GM12878 (cell line): ENCODE results near the gene ARFGAP3. TPM values are rescaled to one million over a fixed set of nuclear protein-coding genes. Genes with fewer than 3 reads are reported as not detected.
A peak's percentile ranks its signal among the peaks of the same experiment; 100 is the strongest.

Experiments
- ATAC-seq: fragments of 200-7000 bp; cut with Tn5 transposase; 3 replicates; pipeline ENCODE4 v1.9.1; 2020; ENCODE audit warnings: mild to moderate bottlenecking, moderate library complexity
- BruUV-seq: library from RNA; stranded (reverse); fragments of 400-500 nt; replicated peaks from 2 replicates; lab custom pipeline; 2021; lab: Mats Ljungman, UMichigan
- CTCF ChIA-PET: fragments of 300-600 bp; sonication (Branson Sonifier 250); formaldehyde crosslinking; extraction: SDS; loops from one replicate; lab custom pipeline; 2021; ENCODE audit warnings: inconsistent platforms; lab: Yijun Ruan, JAX
- POLR2A ChIA-PET: fragments of 350-600 bp; formaldehyde crosslinking; extraction: SDS; loops from one replicate; lab custom pipeline; 2021; ENCODE audit warnings: inconsistent platforms; lab: Charles Lee
- RAD21 ChIA-PET: fragments of 300-600 bp; sonication (Branson Sonifier 250); formaldehyde crosslinking; loops from one replicate; lab custom pipeline; 2023; ENCODE audit warnings: antibody characterized with exemption; ENCODE audit not compliant: unreplicated experiment; lab: Charles Lee
- SMC1A ChIA-PET: fragments of 300-600 bp; sonication (Branson Sonifier 250); formaldehyde crosslinking; loops from one replicate; lab custom pipeline; 2023; ENCODE audit not compliant: unreplicated experiment, uncharacterized antibody; lab: Charles Lee
- DNase-seq: peaks from one replicate; pipeline ENCODE4 v3.0.0-alpha.2; 2011; ENCODE audit warnings: low read depth, low spot score
- FAIRE-seq: peaks from 3 replicates; lab custom pipeline; 2011; peaks lifted over from hg19 to GRCh38; lab: Jason Lieb, UNC
- H2AFZ ChIP-seq: 2 replicates; pipeline ENCODE4 v1.6.0; 2011; ENCODE audit warnings: low read depth, low read length, control low read depth; ENCODE audit not compliant: control insufficient read depth
- H3K27ac ChIP-seq: 2 replicates; pipeline ENCODE4 v1.5.1; 2011; ENCODE audit warnings: control low read depth; ENCODE audit not compliant: control insufficient read depth, insufficient read depth
- H3K27me3 ChIP-seq, 2 experiments: replicated peaks in 1 of 2; 2 replicates each; pipeline versions ENCODE4 v1.6.0 to v1.6.1; 2011; ENCODE audit warnings: low read length in 1 of 2; ENCODE audit not compliant: control insufficient read depth in 2 of 2, insufficient read depth in 2 of 2
- H3K36me3 ChIP-seq, 2 experiments: 2 replicates each; pipeline ENCODE4 v1.5.1; 2011; ENCODE audit warnings: low read length in 1 of 2; ENCODE audit not compliant: control insufficient read depth in 2 of 2, insufficient read depth in 2 of 2
- H3K4me1 ChIP-seq: 2 replicates; pipeline ENCODE4 v1.6.1; 2011; ENCODE audit warnings: mild to moderate bottlenecking, low read length, moderate library complexity, mixed read lengths; ENCODE audit not compliant: control insufficient read depth, insufficient read depth
- H3K4me2 ChIP-seq: 2 replicates; pipeline ENCODE4 v1.6.0; 2011; ENCODE audit warnings: control low read depth; ENCODE audit not compliant: control insufficient read depth, insufficient read depth
- H3K4me3 ChIP-seq: fragments of 200-600 bp; sonication (generic); 2 replicates; pipeline ENCODE4 v1.5.1; 2016
- H3K79me2 ChIP-seq: 2 replicates; pipeline ENCODE4 v1.6.0; 2011; ENCODE audit warnings: low read length; ENCODE audit not compliant: control insufficient read depth, insufficient read depth
- H3K9ac ChIP-seq: 2 replicates; pipeline ENCODE4 v1.8.0; 2011; ENCODE audit warnings: low read length, control low read depth, mixed read lengths; ENCODE audit not compliant: control insufficient read depth, insufficient read depth
- H3K9me3 ChIP-seq: replicated peaks from 3 replicates; pipeline ENCODE4 v1.5.1; 2011; ENCODE audit warnings: mild to moderate bottlenecking, low read length; ENCODE audit not compliant: control insufficient read depth, insufficient read depth
- H4K20me1 ChIP-seq: 2 replicates; pipeline ENCODE4 v1.6.0; 2011; ENCODE audit not compliant: control insufficient read depth, insufficient read depth
- NFYA ChIP-seq: IDR thresholded peaks from 2 replicates; pipeline ENCODE4 v1.6.1; 2011; ENCODE audit warnings: low read depth, mild to moderate bottlenecking, low read length, improper control_type of control experiment, borderline replicate concordance
- POLR2AphosphoS2 ChIP-seq: IDR thresholded peaks from 2 replicates; pipeline ENCODE4 v1.6.1; 2011; ENCODE audit warnings: low read depth, mild to moderate bottlenecking, low read length, improper control_type of control experiment, moderate library complexity
- POLR2AphosphoS5 ChIP-seq: IDR thresholded peaks from 2 replicates; pipeline ENCODE4 v1.6.1; 2011; ENCODE audit warnings: mild to moderate bottlenecking, low read length, inconsistent platforms
- SIX5 ChIP-seq: IDR thresholded peaks from 2 replicates; pipeline ENCODE4 v1.6.1; 2011; ENCODE audit warnings: mild to moderate bottlenecking, low read depth, low read length, moderate library complexity; ENCODE audit not compliant: severe bottlenecking
- SMARCA5 ChIP-seq: fragments of 450-650 bp; IDR thresholded peaks from 2 replicates; pipeline ENCODE4 v1.6.1; 2017; ENCODE audit warnings: mild to moderate bottlenecking
- WRNIP1 ChIP-seq: IDR thresholded peaks from 2 replicates; pipeline ENCODE4 v1.6.1; 2011; ENCODE audit warnings: low read depth, low read length, improper control_type of control experiment, borderline replicate concordance
- ZNF207 ChIP-seq: fragments of 450-650 bp; IDR thresholded peaks from 2 replicates; pipeline ENCODE4 v1.6.1; 2014; ENCODE audit warnings: antibody characterized with exemption, mild to moderate bottlenecking, borderline replicate concordance
- WGBS: methylation state at CpG from one replicate; pipeline ENCODE4 v1.1.6; 2016; ENCODE audit warnings: low lambda C conversion rate; ENCODE audit not compliant: insufficient replicate concordance, insufficient coverage; ENCODE audit errors: missing lambda C conversion rate; 5-methylcytosine and 5-hydroxymethylcytosine counted together
- in situ Hi-C: fragments of 300-500 bp; cut with MboI; formaldehyde crosslinking; loops from 9 replicates; pipeline ENCODE4 v1.14.3; 2018; ENCODE audit warnings: mixed read lengths
- intact Hi-C: fragments of 100-400 bp; cut with micrococcal nuclease; formaldehyde crosslinking; loops from one replicate; pipeline ENCODE4 v1.14.2; 2022; ENCODE audit not compliant: unreplicated experiment
- polyA plus RNA-seq, 11 experiments: library from polyadenylated mRNA; depleted of rRNA in 4 of 11; unstranded in 6 of 11; stranded (reverse) in 5 of 11; fragments of >200 nt; fragmentation: Nextera tagmentation in 4 of 11; fragmentation: Illumina TruSeq in 1 of 11; extraction: Ambion mirVana in 4 of 11; extraction: Trizol in 1 of 11; gene quantifications; 1 replicate in 1 of 11; 2 replicates in 10 of 11; pipeline versions ENCODE4 v1.2.1 to v1.2.3, GENCODE V29; 2011 to 2016; ENCODE audit warnings: inconsistent platforms in 2 of 11, missing spikeins in 2 of 11, low read depth in 1 of 11
- small RNA-seq: library from RNA; depleted of rRNA; stranded (forward); fragments of <200 nt; gene quantifications from one replicate; pipeline ENCODE3, GENCODE V24; 2014
- total RNA-seq, 4 experiments: library from RNA; depleted of rRNA in 3 of 4; stranded (reverse); fragments of >200 nt in 3 of 4; fragmentation: Illumina TruSeq in 1 of 4; extraction: Trizol in 1 of 4; gene quantifications; 2 replicates each; pipeline versions ENCODE4 v1.2.1 to v1.2.3, GENCODE V29; 2013 to 2021
- TF ChIP-seq, protein P1 (sequence below): IDR thresholded peaks from 2 replicates; pipeline ENCODE4 v1.6.1; 2011; ENCODE audit warnings: borderline replicate concordance, low read depth, mild to moderate bottlenecking, moderate library complexity, low read length; ENCODE audit not compliant: insufficient read depth, poor library complexity, severe bottlenecking

The ARFGAP3 gene
- total and polyA plus RNA-seq, 10 of the 15 experiments (the other 5 are each of a cell fraction or from before 2014, with no cell fraction given): 29.7 to 50.8 (median 39.5) TPM

DNA sequence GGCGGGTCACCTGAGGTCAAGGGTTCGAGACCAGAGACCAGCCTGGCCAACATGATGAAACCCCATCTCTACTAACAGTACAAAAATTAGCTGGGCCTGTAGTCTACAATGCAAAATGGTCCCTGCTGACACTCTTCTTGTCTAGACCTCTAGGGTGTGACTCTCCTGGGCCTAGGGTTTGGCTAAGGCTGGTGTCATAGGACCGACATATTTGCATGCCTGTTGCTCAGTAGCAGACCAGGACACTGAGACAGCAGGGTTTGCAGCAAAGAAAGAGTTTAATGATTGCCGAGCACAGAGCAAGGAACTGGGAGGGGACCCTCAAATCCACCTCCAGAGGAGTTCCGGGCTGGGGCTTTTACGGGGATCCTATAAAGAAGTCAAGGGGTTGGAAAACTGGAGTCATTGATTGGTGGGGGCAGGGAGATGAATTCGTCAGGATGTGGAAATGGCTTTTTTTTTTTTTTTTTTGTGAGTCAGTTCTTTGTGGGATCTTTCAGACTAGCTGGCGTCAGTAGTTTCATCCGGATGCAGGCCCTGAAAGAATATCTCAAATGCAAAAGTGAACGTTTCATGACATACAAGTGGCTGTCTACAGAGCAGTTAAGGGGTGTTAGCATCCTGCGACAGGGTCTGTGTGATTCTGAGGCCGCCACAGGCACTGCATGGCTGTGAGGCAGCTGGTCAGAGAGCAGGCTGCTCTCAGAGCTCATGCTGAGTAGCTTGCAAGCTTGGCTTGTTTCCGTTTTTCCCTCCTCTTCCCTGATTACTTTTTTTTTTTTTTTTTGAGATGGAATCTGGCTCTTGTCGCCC lies 109.2 kb downstream of the ARFGAP3 start:
- intact Hi-C loops: no loop called here
- peaks cover 18% of the 10 kb centered on the region for H3K4me1 ChIP-seq
- ChIA-PET POLR2A (interaction anchor here (0.6 to 0.9 kb wide), 5 partner anchors 7 to 231 kb away, joined by 3 to 6 read pairs (median 3); no protein-coding TSS in a partner anchor), RAD21 (interaction anchor here (1.0 kb wide), 1 partner anchor 92 kb away, joined by 3 read pairs; no protein-coding TSS in a partner anchor), SMC1A (interaction anchor here (0.7 to 1.8 kb wide), 3 partner anchors 20 to 265 kb away, joined by 3 to 6 read pairs (median 3); no protein-coding TSS in a partner anchor), CTCF (interaction anchor here (0.6 to 1.9 kb wide), 3 partner anchors 33 to 411 kb away, joined by 3 to 8 read pairs (median 5); no protein-coding TSS in a partner anchor)
- no peaks in the 10 kb centered on the region for H3K9me3 ChIP-seq
- H4K20me1 ChIP-seq: no peaks in the 10 kb centered on the region
- no peak overlapping the region for H3K27ac ChIP-seq
- no peak overlapping the region for H3K4me2 ChIP-seq
- H2AFZ ChIP-seq: no peak overlapping the region
- in situ Hi-C loops: no loop called here
- TF ChIP-seq NFYA (no peak), SMARCA5 (no peak), ZNF207 (no peak), POLR2AphosphoS5 (no peak), SIX5 (no peak), WRNIP1 (no peak), POLR2AphosphoS2 (no peak)
- TF ChIP-seq, protein P1, sequence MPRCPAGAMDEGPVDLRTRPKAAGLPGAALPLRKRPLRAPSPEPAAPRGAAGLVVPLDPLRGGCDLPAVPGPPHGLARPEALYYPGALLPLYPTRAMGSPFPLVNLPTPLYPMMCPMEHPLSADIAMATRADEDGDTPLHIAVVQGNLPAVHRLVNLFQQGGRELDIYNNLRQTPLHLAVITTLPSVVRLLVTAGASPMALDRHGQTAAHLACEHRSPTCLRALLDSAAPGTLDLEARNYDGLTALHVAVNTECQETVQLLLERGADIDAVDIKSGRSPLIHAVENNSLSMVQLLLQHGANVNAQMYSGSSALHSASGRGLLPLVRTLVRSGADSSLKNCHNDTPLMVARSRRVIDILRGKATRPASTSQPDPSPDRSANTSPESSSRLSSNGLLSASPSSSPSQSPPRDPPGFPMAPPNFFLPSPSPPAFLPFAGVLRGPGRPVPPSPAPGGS: no peak
- no peaks in the 10 kb centered on the region for H3K79me2 ChIP-seq
- FAIRE-seq: no peak
- no TSS peak for BruUV-seq
- DNase-seq: no peak
- no peak overlapping the region for H3K9ac ChIP-seq
- no peak overlapping the region for H3K4me3 ChIP-seq
- H3K36me3 ChIP-seq: no peaks in the 10 kb centered on the region
- 60% methylated on average over 13 of the region's 14 CpGs for WGBS
- peak; percentile 22; the same call in 1 of the 3 replicates for ATAC-seq
- no peaks in the 10 kb centered on the region for H3K27me3 ChIP-seq

Small RNA genes within 50 kb of the gene (small RNA-seq; reads per million reads assigned to genes)
- gene RF00019: not detected

Other genes with a start within 250 kb of the ARFGAP3 start
- gene POLDIP3, start 242.4 kb downstream of the ARFGAP3 start, total RNA-seq (2014; rRNA removed): 32.9 and 38.9 TPM in 2 replicates
- 25.9 and 27.0 TPM in 2 replicates for gene POLDIP3, start 242.4 kb downstream of the ARFGAP3 start, total RNA-seq (2014; rRNA removed; fragmentation: Illumina TruSeq; extraction: Trizol)
- 54.1 and 55.9 TPM in 2 replicates for gene POLDIP3, start 242.4 kb downstream of the ARFGAP3 start, total RNA-seq (2021)
- gene POLDIP3, start 242.4 kb downstream of the ARFGAP3 start, polyA plus RNA-seq (2011; rRNA removed): 35.6 and 54.2 TPM in 2 replicates
- 43.3 and 52.6 TPM in 2 replicates for gene POLDIP3, start 242.4 kb downstream of the ARFGAP3 start, polyA plus RNA-seq (2014; fragmentation: Illumina TruSeq; extraction: Trizol)
- gene POLDIP3, start 242.4 kb downstream of the ARFGAP3 start, polyA plus RNA-seq (2014; fragmentation: Nextera tagmentation; extraction: Ambion mirVana): 10 to 100 TPM; 14.8 to 19.3 TPM
- gene POLDIP3, start 242.4 kb downstream of the ARFGAP3 start, polyA plus RNA-seq (2014; rRNA removed): 46.4 and 49.3 TPM in 2 replicates
- 10 to 100 TPM; 60.1 to 60.2 TPM for gene POLDIP3, start 242.4 kb downstream of the ARFGAP3 start, polyA plus RNA-seq (2016; fragmentation: Nextera tagmentation; extraction: Ambion mirVana)
- gene ATP5MGL, start 216.7 kb downstream of the ARFGAP3 start, total RNA-seq (2014; rRNA removed): 0.22 and 0.40 TPM in 2 replicates
- 0.85 TPM in 1 of 2 replicates, not detected in the other for gene ATP5MGL, start 216.7 kb downstream of the ARFGAP3 start, total RNA-seq (2014; rRNA removed; fragmentation: Illumina TruSeq; extraction: Trizol)
- 0.43 and 0.46 TPM in 2 replicates for gene ATP5MGL, start 216.7 kb downstream of the ARFGAP3 start, total RNA-seq (2021)
- gene ATP5MGL, start 216.7 kb downstream of the ARFGAP3 start, polyA plus RNA-seq (2011; rRNA removed): 0.23 and 0.26 TPM in 2 replicates
- gene ATP5MGL, start 216.7 kb downstream of the ARFGAP3 start, polyA plus RNA-seq (2014; fragmentation: Illumina TruSeq; extraction: Trizol): not detected in 2 replicates
- gene ATP5MGL, start 216.7 kb downstream of the ARFGAP3 start, polyA plus RNA-seq (2014; fragmentation: Nextera tagmentation; extraction: Ambion mirVana): under 1 TPM; 0.24 to 0.60 TPM
- not detected in 2 replicates for gene ATP5MGL, start 216.7 kb downstream of the ARFGAP3 start, polyA plus RNA-seq (2014; rRNA removed)
- under 1 TPM; 0.47 to 0.71 TPM for gene ATP5MGL, start 216.7 kb downstream of the ARFGAP3 start, polyA plus RNA-seq (2016; fragmentation: Nextera tagmentation; extraction: Ambion mirVana)
- 33.3 and 46.8 TPM in 2 replicates for gene CYB5R3, start 207.9 kb downstream of the ARFGAP3 start, total RNA-seq (2014; rRNA removed)
- 20.5 and 22.9 TPM in 2 replicates for gene CYB5R3, start 207.9 kb downstream of the ARFGAP3 start, total RNA-seq (2014; rRNA removed; fragmentation: Illumina TruSeq; extraction: Trizol)
- 81.7 and 83.8 TPM in 2 replicates for gene CYB5R3, start 207.9 kb downstream of the ARFGAP3 start, total RNA-seq (2021)
- 21.0 and 70.3 TPM in 2 replicates for gene CYB5R3, start 207.9 kb downstream of the ARFGAP3 start, polyA plus RNA-seq (2011; rRNA removed)
- 37.3 and 65.3 TPM in 2 replicates for gene CYB5R3, start 207.9 kb downstream of the ARFGAP3 start, polyA plus RNA-seq (2014; fragmentation: Illumina TruSeq; extraction: Trizol)
- gene CYB5R3, start 207.9 kb downstream of the ARFGAP3 start, polyA plus RNA-seq (2014; fragmentation: Nextera tagmentation; extraction: Ambion mirVana): 1 to 10 TPM; 2.0 to 3.5 TPM
- gene CYB5R3, start 207.9 kb downstream of the ARFGAP3 start, polyA plus RNA-seq (2014; rRNA removed): 81.0 and 102 TPM in 2 replicates
- 100 to 1,000 TPM; 104 to 119 TPM for gene CYB5R3, start 207.9 kb downstream of the ARFGAP3 start, polyA plus RNA-seq (2016; fragmentation: Nextera tagmentation; extraction: Ambion mirVana)
- gene A4GALT, start 136.4 kb downstream of the ARFGAP3 start, total RNA-seq (2014; rRNA removed): 1.6 and 2.3 TPM in 2 replicates
- gene A4GALT, start 136.4 kb downstream of the ARFGAP3 start, total RNA-seq (2014; rRNA removed; fragmentation: Illumina TruSeq; extraction: Trizol): 0.51 and 1.1 TPM in 2 replicates
- 2.6 TPM in 2 replicates for gene A4GALT, start 136.4 kb downstream of the ARFGAP3 start, total RNA-seq (2021)
- gene A4GALT, start 136.4 kb downstream of the ARFGAP3 start, polyA plus RNA-seq (2011; rRNA removed): 1.8 and 3.9 TPM in 2 replicates
- gene A4GALT, start 136.4 kb downstream of the ARFGAP3 start, polyA plus RNA-seq (2014; fragmentation: Illumina TruSeq; extraction: Trizol): 0.25 TPM in 1 of 2 replicates, not detected in the other
- under 1 TPM in 1 of 2 experiments, not detected in 1; 0.04 TPM for gene A4GALT, start 136.4 kb downstream of the ARFGAP3 start, polyA plus RNA-seq (2014; fragmentation: Nextera tagmentation; extraction: Ambion mirVana)
- 2.6 and 2.7 TPM in 2 replicates for gene A4GALT, start 136.4 kb downstream of the ARFGAP3 start, polyA plus RNA-seq (2014; rRNA removed)
- 1 to 10 TPM; 2.2 to 3.4 TPM for gene A4GALT, start 136.4 kb downstream of the ARFGAP3 start, polyA plus RNA-seq (2016; fragmentation: Nextera tagmentation; extraction: Ambion mirVana)
- gene PACSIN2, start 157.9 kb upstream of the ARFGAP3 start, total RNA-seq (2014; rRNA removed): 26.4 and 27.5 TPM in 2 replicates
- gene PACSIN2, start 157.9 kb upstream of the ARFGAP3 start, total RNA-seq (2014; rRNA removed; fragmentation: Illumina TruSeq; extraction: Trizol): 42.1 and 45.9 TPM in 2 replicates
- 78.7 and 80.6 TPM in 2 replicates for gene PACSIN2, start 157.9 kb upstream of the ARFGAP3 start, total RNA-seq (2021)
- gene PACSIN2, start 157.9 kb upstream of the ARFGAP3 start, polyA plus RNA-seq (2011; rRNA removed): 57.4 and 67.7 TPM in 2 replicates
- gene PACSIN2, start 157.9 kb upstream of the ARFGAP3 start, polyA plus RNA-seq (2014; fragmentation: Illumina TruSeq; extraction: Trizol): 36.0 and 47.4 TPM in 2 replicates
- gene PACSIN2, start 157.9 kb upstream of the ARFGAP3 start, polyA plus RNA-seq (2014; fragmentation: Nextera tagmentation; extraction: Ambion mirVana): 1 to 10 TPM in 1 of 2 experiments, under 1 TPM in 1; 0.93 to 1.6 TPM
- 53.9 and 60.0 TPM in 2 replicates for gene PACSIN2, start 157.9 kb upstream of the ARFGAP3 start, polyA plus RNA-seq (2014; rRNA removed)
- 10 to 100 TPM; 46.3 to 49.5 TPM for gene PACSIN2, start 157.9 kb upstream of the ARFGAP3 start, polyA plus RNA-seq (2016; fragmentation: Nextera tagmentation; extraction: Ambion mirVana)
- gene TTLL1, start 232.1 kb upstream of the ARFGAP3 start, total RNA-seq (2014; rRNA removed): 2.8 and 3.4 TPM in 2 replicates
- gene TTLL1, start 232.1 kb upstream of the ARFGAP3 start, total RNA-seq (2014; rRNA removed; fragmentation: Illumina TruSeq; extraction: Trizol): 3.7 and 3.8 TPM in 2 replicates
- 2.6 and 3.5 TPM in 2 replicates for gene TTLL1, start 232.1 kb upstream of the ARFGAP3 start, total RNA-seq (2021)
- gene TTLL1, start 232.1 kb upstream of the ARFGAP3 start, polyA plus RNA-seq (2011; rRNA removed): 2.2 TPM in 2 replicates
- gene TTLL1, start 232.1 kb upstream of the ARFGAP3 start, polyA plus RNA-seq (2014; fragmentation: Illumina TruSeq; extraction: Trizol): 4.8 and 5.6 TPM in 2 replicates
- under 1 TPM; 0.39 to 0.80 TPM for gene TTLL1, start 232.1 kb upstream of the ARFGAP3 start, polyA plus RNA-seq (2014; fragmentation: Nextera tagmentation; extraction: Ambion mirVana)
- gene TTLL1, start 232.1 kb upstream of the ARFGAP3 start, polyA plus RNA-seq (2014; rRNA removed): 4.5 and 4.9 TPM in 2 replicates
- gene TTLL1, start 232.1 kb upstream of the ARFGAP3 start, polyA plus RNA-seq (2016; fragmentation: Nextera tagmentation; extraction: Ambion mirVana): 1 to 10 TPM; 3.9 to 4.4 TPM